Astrocyte (in vitro differentiated cells and primary cell): Measurements from ENCODE around the gene NKD1. TPM values are rescaled to one million over a fixed set of nuclear protein-coding genes. Genes with fewer than 3 reads are reported as not detected.

Experiments
- DNase-seq: peaks from one replicate; pipeline ENCODE4 v3.0.0-alpha.2; 2010; ENCODE audit warnings: low read depth
- FAIRE-seq: peaks from 2 replicates; lab custom pipeline; 2011; peaks lifted over from hg19 to GRCh38; lab: Jason Lieb, UNC
- H2AFZ ChIP-seq: 2 replicates; pipeline ENCODE4 v1.6.0; 2012; ENCODE audit warnings: low read depth, low read length, inconsistent platforms
- H3K27ac ChIP-seq: 2 replicates; pipeline ENCODE4 v1.5.1; 2011; ENCODE audit warnings: low read depth, low read length, inconsistent platforms
- H3K27me3 ChIP-seq: 2 replicates; pipeline ENCODE4 v1.6.0; 2011; ENCODE audit warnings: low read length, inconsistent platforms; ENCODE audit not compliant: insufficient read depth
- H3K36me3 ChIP-seq: 2 replicates; pipeline ENCODE4 v1.5.1; 2011; ENCODE audit warnings: low read length, inconsistent platforms; ENCODE audit not compliant: insufficient read depth
- H3K4me1 ChIP-seq: 2 replicates; pipeline ENCODE4 v1.5.1; 2011; ENCODE audit warnings: low read length, inconsistent platforms; ENCODE audit not compliant: insufficient read depth
- H3K4me2 ChIP-seq: 2 replicates; pipeline ENCODE4 v1.6.0; 2012; ENCODE audit warnings: low read length, inconsistent platforms
- H3K4me3 ChIP-seq: 2 replicates; pipeline ENCODE4 v1.5.1; 2011; ENCODE audit warnings: low read depth, mild to moderate bottlenecking, low read length, inconsistent platforms; ENCODE audit not compliant: insufficient read depth
- H3K79me2 ChIP-seq: 2 replicates; pipeline ENCODE4 v1.6.0; 2012; ENCODE audit warnings: mild to moderate bottlenecking, low read length, inconsistent platforms; ENCODE audit not compliant: insufficient read depth
- H3K9ac ChIP-seq: 2 replicates; pipeline ENCODE4 v1.6.0; 2012; ENCODE audit warnings: mild to moderate bottlenecking, low read length, inconsistent platforms
- H3K9me3 ChIP-seq: 2 replicates; pipeline ENCODE4 v1.5.1; 2012; ENCODE audit warnings: low read depth, mild to moderate bottlenecking, low read length, inconsistent platforms; ENCODE audit not compliant: insufficient read depth
- H4K20me1 ChIP-seq: 2 replicates; pipeline ENCODE4 v1.6.0; 2012; ENCODE audit warnings: low read length, inconsistent platforms; ENCODE audit not compliant: insufficient read depth
- H3K27ac Mint-ChIP-seq: one replicate; pipeline ENCODE4 v1.8.0; 2021; ENCODE audit warnings: mild to moderate bottlenecking, mixed read lengths; ENCODE audit not compliant: unreplicated experiment
- H3K27me3 Mint-ChIP-seq: one replicate; pipeline ENCODE4 v1.8.0; 2021; ENCODE audit warnings: low read depth, mixed read lengths; ENCODE audit not compliant: unreplicated experiment
- H3K36me3 Mint-ChIP-seq: one replicate; pipeline ENCODE4 v1.8.0; 2021; ENCODE audit warnings: low read depth, mixed read lengths; ENCODE audit not compliant: unreplicated experiment
- H3K4me1 Mint-ChIP-seq: one replicate; pipeline ENCODE4 v1.8.0; 2021; ENCODE audit warnings: low read depth, mixed read lengths; ENCODE audit not compliant: unreplicated experiment
- H3K4me3 Mint-ChIP-seq: one replicate; pipeline ENCODE4 v1.8.0; 2021; ENCODE audit warnings: mild to moderate bottlenecking, moderate library complexity, mixed read lengths; ENCODE audit not compliant: unreplicated experiment
- H3K9me3 Mint-ChIP-seq: one replicate; pipeline ENCODE4 v1.8.0; 2021; ENCODE audit warnings: mild to moderate bottlenecking, mixed read lengths; ENCODE audit not compliant: unreplicated experiment
- EZH2 ChIP-seq: IDR thresholded peaks from 2 replicates; pipeline ENCODE4 v1.6.1; 2012; ENCODE audit warnings: mild to moderate bottlenecking, low read length, inconsistent platforms; ENCODE audit not compliant: insufficient read depth
- total RNA-seq: library from RNA; stranded (reverse); gene quantifications from 2 replicates; pipeline ENCODE4 v1.2.1, GENCODE V29; 2021
- TF ChIP-seq, protein P1 (sequence below): IDR thresholded peaks from 2 replicates; pipeline ENCODE4 v1.5.1; 2011; ENCODE audit warnings: low read depth, mild to moderate bottlenecking, inconsistent platforms, low read length, moderate library complexity; ENCODE audit not compliant: insufficient read depth

NKD1 gene
- total RNA-seq, 1 donor from 2014 or later, result 9.1 TPM

DNA sequence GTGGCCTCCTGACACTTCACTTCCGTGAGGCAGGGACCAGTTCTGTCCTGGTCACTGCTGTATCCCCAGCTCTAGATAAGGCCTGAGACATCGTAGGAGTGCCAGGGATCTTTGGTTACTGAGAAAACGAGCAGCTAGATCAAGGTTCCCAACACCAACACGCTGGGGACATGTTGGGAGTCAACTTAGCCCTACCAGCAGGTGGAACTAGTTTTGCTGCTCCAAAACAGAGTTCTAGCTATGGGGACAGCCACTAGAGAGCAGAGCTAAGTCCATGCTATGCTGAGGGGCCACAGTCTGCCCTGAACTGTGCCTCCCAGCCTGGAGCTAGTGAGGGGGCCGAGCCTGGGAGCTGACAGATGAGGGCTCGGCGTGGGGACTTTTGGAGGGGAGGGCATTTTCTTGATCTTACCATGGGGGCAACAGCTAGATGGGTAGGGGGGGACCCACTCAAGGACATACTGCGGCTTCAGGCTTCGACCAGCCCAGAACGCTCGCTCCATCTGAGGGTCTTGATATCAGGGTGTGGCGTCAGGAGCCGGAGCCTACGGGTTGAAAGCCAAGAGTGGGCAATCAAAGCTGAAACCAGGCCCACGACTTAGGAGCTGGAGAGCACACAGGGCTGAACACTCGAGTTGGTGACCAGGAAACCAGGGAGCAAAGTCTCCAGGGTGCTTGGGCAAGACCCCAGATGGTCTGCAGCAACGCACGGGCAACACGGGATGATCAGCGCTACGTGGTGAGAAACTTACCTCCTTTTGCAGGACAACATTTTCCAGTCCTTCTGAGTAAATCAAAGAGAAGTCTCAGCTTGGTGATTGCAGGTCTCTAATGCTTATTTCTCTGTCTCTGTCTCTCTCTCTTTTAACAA is 119.5 kb downstream of the NKD1 start:
- Histone ChIP-seq H3K4me3 (no peak overlapping the region), H3K27ac (no peak overlapping the region), H3K27me3 (no peaks in the 10 kb centered on the region), H3K9me3 (peaks cover 11% of the 10 kb centered on the region), H3K36me3 (no peaks in the 10 kb centered on the region), H3K79me2 (no peaks in the 10 kb centered on the region), H2AFZ (no peak overlapping the region), H3K4me1 (no peaks in the 10 kb centered on the region), H3K9ac (no peak overlapping the region), H4K20me1 (no peaks in the 10 kb centered on the region), H3K4me2 (no peak overlapping the region)
- FAIRE-seq, result no peak
- peaks cover 3% of the 10 kb centered on the region for H3K27me3 Mint-ChIP-seq
- no peak overlapping the region for H3K4me3 Mint-ChIP-seq
- TF ChIP-seq EZH2, result no peak
- TF ChIP-seq, protein P1, sequence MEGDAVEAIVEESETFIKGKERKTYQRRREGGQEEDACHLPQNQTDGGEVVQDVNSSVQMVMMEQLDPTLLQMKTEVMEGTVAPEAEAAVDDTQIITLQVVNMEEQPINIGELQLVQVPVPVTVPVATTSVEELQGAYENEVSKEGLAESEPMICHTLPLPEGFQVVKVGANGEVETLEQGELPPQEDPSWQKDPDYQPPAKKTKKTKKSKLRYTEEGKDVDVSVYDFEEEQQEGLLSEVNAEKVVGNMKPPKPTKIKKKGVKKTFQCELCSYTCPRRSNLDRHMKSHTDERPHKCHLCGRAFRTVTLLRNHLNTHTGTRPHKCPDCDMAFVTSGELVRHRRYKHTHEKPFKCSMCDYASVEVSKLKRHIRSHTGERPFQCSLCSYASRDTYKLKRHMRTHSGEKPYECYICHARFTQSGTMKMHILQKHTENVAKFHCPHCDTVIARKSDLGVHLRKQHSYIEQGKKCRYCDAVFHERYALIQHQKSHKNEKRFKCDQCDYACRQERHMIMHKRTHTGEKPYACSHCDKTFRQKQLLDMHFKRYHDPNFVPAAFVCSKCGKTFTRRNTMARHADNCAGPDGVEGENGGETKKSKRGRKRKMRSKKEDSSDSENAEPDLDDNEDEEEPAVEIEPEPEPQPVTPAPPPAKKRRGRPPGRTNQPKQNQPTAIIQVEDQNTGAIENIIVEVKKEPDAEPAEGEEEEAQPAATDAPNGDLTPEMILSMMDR, result no peak
- H3K9me3 Mint-ChIP-seq, result peaks cover 18% of the 10 kb centered on the region
- peaks cover 6% of the 10 kb centered on the region for H3K36me3 Mint-ChIP-seq
- no peak overlapping the region for H3K27ac Mint-ChIP-seq
- peaks cover 5% of the 10 kb centered on the region for H3K4me1 Mint-ChIP-seq
- no peak for DNase-seq

DNA sequence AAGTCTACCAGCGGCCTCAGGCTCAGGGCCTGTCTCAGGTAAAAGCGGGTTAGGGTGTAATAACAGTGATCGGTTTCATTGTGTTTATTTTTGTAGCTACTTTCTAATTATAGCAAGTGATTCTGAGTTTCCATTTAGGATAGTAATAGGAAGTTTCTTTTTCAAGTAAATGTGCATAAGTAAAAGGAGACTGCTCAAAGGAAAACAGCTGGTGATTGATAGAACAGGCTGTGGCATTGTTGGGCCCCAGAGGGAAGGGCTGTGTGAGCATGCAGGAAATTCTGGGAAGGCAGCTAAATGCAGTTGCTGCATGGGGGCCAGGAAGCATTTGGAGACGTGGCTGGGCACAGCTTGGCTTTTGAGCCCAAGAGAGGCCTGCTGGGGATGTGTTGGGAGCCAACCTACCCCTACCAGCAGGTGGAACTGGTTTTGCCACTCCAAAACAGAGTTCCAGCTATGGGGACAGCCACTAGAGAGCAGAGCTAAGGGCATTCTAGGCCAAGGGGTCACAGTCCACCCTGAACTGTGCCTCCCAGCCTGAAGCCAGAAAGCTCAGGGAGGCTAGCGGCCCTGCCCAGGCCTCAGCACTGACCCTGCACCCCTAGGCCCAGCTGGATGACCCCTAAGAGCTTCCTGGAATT is 120.3 kb downstream of the NKD1 start:
- Mint-ChIP-seq H3K4me3 (no peak overlapping the region), H3K36me3 (peaks cover 6% of the 10 kb centered on the region), H3K4me1 (peaks cover 5% of the 10 kb centered on the region), H3K27ac (no peak overlapping the region), H3K27me3 (peaks cover 3% of the 10 kb centered on the region), H3K9me3 (peaks cover 17% of the 10 kb centered on the region)
- Histone ChIP-seq H3K9me3 (peaks cover 12% of the 10 kb centered on the region), H3K9ac (no peak overlapping the region), H3K79me2 (no peaks in the 10 kb centered on the region), H3K36me3 (no peaks in the 10 kb centered on the region), H3K4me3 (no peak overlapping the region), H3K4me1 (no peaks in the 10 kb centered on the region), H3K27me3 (no peaks in the 10 kb centered on the region), H2AFZ (no peak overlapping the region), H3K27ac (no peak overlapping the region), H3K4me2 (no peak overlapping the region), H4K20me1 (no peaks in the 10 kb centered on the region)
- TF ChIP-seq, protein P1, result no peak
- no peak for TF ChIP-seq EZH2
- DNase-seq, result no peak
- FAIRE-seq, result no peak
